HG03097 (cell line): ENCODE data around the gene CDH26.

Experiments used
- ATAC-seq: cut with Tn5 transposase; IDR thresholded peaks from one replicate; pipeline ENCODE4 v1.9.1; 2021; ENCODE audit not compliant: unreplicated experiment, low FRiP score

The CDH26 gene

GRCh38 chr20:59977086-59977485 is 18.9 kb downstream of the CDH26 start:
- ATAC-seq = no peak

GRCh38 chr20:59983076-59983475 is 24.9 kb downstream of the CDH26 start:
- ATAC-seq = no peak

- no peak for ATAC-seq
Observed at GRCh38 chr20:59984541-59984940, 26.3 kb downstream of the CDH26 start.

- ATAC-seq = no peak
Observed at GRCh38 chr20:59985164-59985563, 26.9 kb downstream of the CDH26 start.

GRCh38 chr20:59985864-59986263 is 27.6 kb downstream of the CDH26 start:
- no peak for ATAC-seq

- no peak for ATAC-seq
Observed at GRCh38 chr20:59987135-59987534, 28.9 kb downstream of the CDH26 start.

GRCh38 chr20:59988141-59988540 is 29.9 kb downstream of the CDH26 start:
- no peak for ATAC-seq

GRCh38 chr20:59992526-59993084 is 34.4 kb downstream of the CDH26 start:
- ATAC-seq = no peak

- no peak for ATAC-seq
Observed at GRCh38 chr20:59993736-59994430, 35.7 kb downstream of the CDH26 start.

- ATAC-seq = no peak
Observed at GRCh38 chr20:59994697-59995122, 36.5 kb downstream of the CDH26 start.

GRCh38 chr20:59996108-59996507 is 37.9 kb downstream of the CDH26 start:
- no peak for ATAC-seq

- no peak for ATAC-seq
Observed at GRCh38 chr20:59997896-59998295, 39.7 kb downstream of the CDH26 start.

GRCh38 chr20:59999502-59999901 is 41.3 kb downstream of the CDH26 start:
- no peak for ATAC-seq

- no peak for ATAC-seq
Observed at GRCh38 chr20:60000271-60001042, 42.2 kb downstream of the CDH26 start.

GRCh38 chr20:60001108-60001507 is 42.9 kb downstream of the CDH26 start:
- no peak for ATAC-seq

GRCh38 chr20:60003776-60004175 is 45.6 kb downstream of the CDH26 start:
- no peak for ATAC-seq

GRCh38 chr20:60006261-60006660 is 48.0 kb downstream of the CDH26 start:
- no peak for ATAC-seq

- no peak for ATAC-seq
Observed at GRCh38 chr20:60007464-60007863, 49.2 kb downstream of the CDH26 start.

GRCh38 chr20:60008130-60008808 is 50.0 kb downstream of the CDH26 start:
- no peak for ATAC-seq

- ATAC-seq = no peak
Observed at GRCh38 chr20:60009318-60009717, 51.1 kb downstream of the CDH26 start.
